Karpas-422 (cell line): ENCODE measurements around the gene SCUBE1. TPM values are rescaled to one million over a fixed set of nuclear protein-coding genes. Genes with fewer than 3 reads are reported as not detected.

ENCODE experiments used
- DNase-seq: peaks from one replicate; pipeline ENCODE4 v3.0.0-alpha.2; 2015
- H2AFZ ChIP-seq: fragments of 200-600 bp; sonication (generic); 2 replicates; pipeline ENCODE4 v1.6.1; 2014; ENCODE audit warnings: antibody characterized with exemption, low read length, mixed read lengths
- H3K27ac ChIP-seq: fragments of 200-600 bp; sonication (generic); 2 replicates; pipeline ENCODE4 v1.5.1; 2014; ENCODE audit warnings: mild to moderate bottlenecking, low read length, moderate library complexity
- H3K27me3 ChIP-seq: fragments of 200-600 bp; sonication (generic); 2 replicates; pipeline ENCODE4 v1.6.1; 2014; ENCODE audit warnings: low read length, mixed read lengths
- H3K36me3 ChIP-seq: fragments of 200-600 bp; sonication (generic); 2 replicates; pipeline ENCODE4 v1.6.1; 2014; ENCODE audit warnings: low read length, mixed read lengths; ENCODE audit not compliant: insufficient read depth
- H3K4me1 ChIP-seq: fragments of 200-600 bp; sonication (generic); 2 replicates; pipeline ENCODE4 v1.6.1; 2014; ENCODE audit warnings: mild to moderate bottlenecking, low read length, mixed read lengths
- H3K4me2 ChIP-seq: fragments of 200-600 bp; sonication (generic); 2 replicates; pipeline ENCODE4 v1.6.1; 2014; ENCODE audit warnings: low read length, low read depth, mild to moderate bottlenecking; ENCODE audit not compliant: poor library complexity, severe bottlenecking
- H3K4me3 ChIP-seq: fragments of 200-600 bp; sonication (generic); 2 replicates; pipeline ENCODE4 v1.5.1; 2014; ENCODE audit warnings: mild to moderate bottlenecking, antibody characterized with exemption, low read length, mixed read lengths
- H3K79me2 ChIP-seq: fragments of 200-600 bp; sonication (generic); 2 replicates; pipeline ENCODE4 v1.6.1; 2014; ENCODE audit warnings: mild to moderate bottlenecking, low read length, mixed read lengths
- H3K9ac ChIP-seq: fragments of 200-600 bp; sonication (generic); 2 replicates; pipeline ENCODE4 v1.6.0; 2014; ENCODE audit warnings: low read length
- H3K9me2 ChIP-seq: fragments of 200-600 bp; sonication (generic), shearing (Covaris generic); replicated peaks from 2 replicates; pipeline ENCODE4 v1.6.0; 2014; ENCODE audit warnings: mild to moderate bottlenecking, low read length, moderate library complexity; ENCODE audit not compliant: insufficient read depth
- H3K9me3 ChIP-seq: fragments of 300-700, 200-600 bp; sonication (generic); 2 replicates; pipeline ENCODE4 v1.6.1; 2014; ENCODE audit warnings: low read length, mixed read lengths
- H4K20me1 ChIP-seq: fragments of 200-600 bp; sonication (generic); 2 replicates; pipeline ENCODE4 v1.6.1; 2014; ENCODE audit warnings: mild to moderate bottlenecking, antibody characterized with exemption, low read length, low read depth; ENCODE audit not compliant: insufficient read depth
- total RNA-seq: library from RNA; depleted of rRNA; stranded (reverse); fragments of >200 nt; shearing (Covaris generic); gene quantifications from 2 replicates; pipeline ENCODE4 v1.2.3, GENCODE V29; 2014; ENCODE audit warnings: low replicate concordance

SCUBE1 gene
- total RNA-seq, 1 experiment from 2014 or later = not detected

GRCh38 chr22:43308836-43309235, 34.3 kb downstream of the SCUBE1 start:
- H3K9me3 ChIP-seq = no peaks in the 10 kb centered on the region
- H3K79me2 ChIP-seq = no peaks in the 10 kb centered on the region
- H3K36me3 ChIP-seq = no peaks in the 10 kb centered on the region
- no peak overlapping the region for H3K9ac ChIP-seq
- H3K4me3 ChIP-seq = no peak overlapping the region
- no peaks in the 10 kb centered on the region; the same call in 1 of the 2 replicates for H4K20me1 ChIP-seq
- H3K4me2 ChIP-seq = no peak overlapping the region
- no peak for DNase-seq
- H3K4me1 ChIP-seq = peaks cover 13% of the 10 kb centered on the region
- no peak overlapping the region for H2AFZ ChIP-seq
- peaks cover 3% of the 10 kb centered on the region; the same call in 1 of the 2 replicates for H3K27me3 ChIP-seq
- H3K9me2 ChIP-seq = no peaks in the 10 kb centered on the region
- H3K27ac ChIP-seq = no peak overlapping the region

- Histone ChIP-seq H3K27ac (no peak overlapping the region), H3K36me3 (no peaks in the 10 kb centered on the region), H3K9me2 (no peaks in the 10 kb centered on the region), H3K27me3 (peaks cover 3% of the 10 kb centered on the region; the same call in 1 of the 2 replicates), H3K9me3 (no peaks in the 10 kb centered on the region), H4K20me1 (no peaks in the 10 kb centered on the region; the same call in 1 of the 2 replicates), H3K4me2 (no peak overlapping the region), H3K4me1 (peaks cover 7% of the 10 kb centered on the region), H2AFZ (no peak overlapping the region), H3K4me3 (no peak overlapping the region), H3K9ac (no peak overlapping the region), H3K79me2 (no peaks in the 10 kb centered on the region)
- DNase-seq = no peak
Observed at GRCh38 chr22:43308060-43308830, 34.9 kb downstream of the SCUBE1 start.

- no peak overlapping the region for H3K9ac ChIP-seq
- no peak overlapping the region for H3K4me2 ChIP-seq
- peaks cover 3% of the 10 kb centered on the region; the same call in 1 of the 2 replicates for H3K27me3 ChIP-seq
- DNase-seq = no peak
- H4K20me1 ChIP-seq = no peaks in the 10 kb centered on the region
- no peak overlapping the region for H3K4me3 ChIP-seq
- no peaks in the 10 kb centered on the region for H3K79me2 ChIP-seq
- H3K27ac ChIP-seq = no peak overlapping the region
- no peaks in the 10 kb centered on the region for H3K4me1 ChIP-seq
- no peaks in the 10 kb centered on the region for H3K36me3 ChIP-seq
- no peaks in the 10 kb centered on the region for H3K9me3 ChIP-seq
- no peaks in the 10 kb centered on the region for H3K9me2 ChIP-seq
- H2AFZ ChIP-seq = no peak overlapping the region
Observed at GRCh38 chr22:43305806-43306205, 37.4 kb downstream of the SCUBE1 start.

GRCh38 chr22:43304831-43305590, 38.2 kb downstream of the SCUBE1 start:
- Histone ChIP-seq H3K9me2 (no peaks in the 10 kb centered on the region), H3K79me2 (no peaks in the 10 kb centered on the region)

GRCh38 chr22:43303751-43304150, 39.4 kb downstream of the SCUBE1 start:
- no peaks in the 10 kb centered on the region for H4K20me1 ChIP-seq
- H3K9me3 ChIP-seq = no peaks in the 10 kb centered on the region
- no peak for DNase-seq
- peaks cover 3% of the 10 kb centered on the region; the same call in 1 of the 2 replicates for H3K27me3 ChIP-seq
- H3K4me3 ChIP-seq = no peak overlapping the region
- no peak overlapping the region for H2AFZ ChIP-seq
- no peak overlapping the region for H3K27ac ChIP-seq
- no peak overlapping the region for H3K9ac ChIP-seq
- H3K36me3 ChIP-seq = no peaks in the 10 kb centered on the region
- H3K4me2 ChIP-seq = no peak overlapping the region
- H3K79me2 ChIP-seq = no peaks in the 10 kb centered on the region
- no peaks in the 10 kb centered on the region for H3K9me2 ChIP-seq
- H3K4me1 ChIP-seq = no peaks in the 10 kb centered on the region

More at GRCh38 chr22:43304831-43305590, 38.2 kb downstream of the SCUBE1 start:
- no peaks in the 10 kb centered on the region for H3K36me3 ChIP-seq
- DNase-seq = no peak
- no peaks in the 10 kb centered on the region for H3K4me1 ChIP-seq
- H3K9me3 ChIP-seq = no peaks in the 10 kb centered on the region
- no peak overlapping the region for H3K9ac ChIP-seq
- H3K4me2 ChIP-seq = no peak overlapping the region
- H2AFZ ChIP-seq = no peak overlapping the region
- H3K27ac ChIP-seq = no peak overlapping the region
- peaks cover 3% of the 10 kb centered on the region; the same call in 1 of the 2 replicates for H3K27me3 ChIP-seq
- H3K4me3 ChIP-seq = no peak overlapping the region
- H4K20me1 ChIP-seq = no peaks in the 10 kb centered on the region

GRCh38 chr22:43303166-43303565, 40.0 kb downstream of the SCUBE1 start:
- no peak overlapping the region for H2AFZ ChIP-seq
- H3K79me2 ChIP-seq = no peaks in the 10 kb centered on the region
- no peak for DNase-seq
- no peak overlapping the region for H3K4me3 ChIP-seq
- H3K27me3 ChIP-seq = peaks cover 3% of the 10 kb centered on the region; the same call in 1 of the 2 replicates
- no peaks in the 10 kb centered on the region for H4K20me1 ChIP-seq
- H3K9me3 ChIP-seq = no peaks in the 10 kb centered on the region
- no peaks in the 10 kb centered on the region for H3K9me2 ChIP-seq
- no peak overlapping the region for H3K4me2 ChIP-seq
- no peak overlapping the region for H3K9ac ChIP-seq
- no peaks in the 10 kb centered on the region for H3K36me3 ChIP-seq
- no peak overlapping the region for H3K27ac ChIP-seq
- no peaks in the 10 kb centered on the region for H3K4me1 ChIP-seq

GRCh38 chr22:43302531-43303041, 40.6 kb downstream of the SCUBE1 start:
- no peak for DNase-seq

GRCh38 chr22:43301866-43302265, 41.3 kb downstream of the SCUBE1 start:
- no peak overlapping the region for H2AFZ ChIP-seq
- H4K20me1 ChIP-seq = no peaks in the 10 kb centered on the region
- no peak overlapping the region for H3K27ac ChIP-seq
- no peak for DNase-seq
- no peaks in the 10 kb centered on the region for H3K9me3 ChIP-seq
- no peaks in the 10 kb centered on the region for H3K79me2 ChIP-seq
- H3K27me3 ChIP-seq = peaks cover 3% of the 10 kb centered on the region; the same call in 1 of the 2 replicates
- H3K9ac ChIP-seq = no peak overlapping the region
- no peaks in the 10 kb centered on the region for H3K9me2 ChIP-seq
- no peaks in the 10 kb centered on the region for H3K36me3 ChIP-seq
- H3K4me1 ChIP-seq = no peaks in the 10 kb centered on the region
- no peak overlapping the region for H3K4me3 ChIP-seq
- H3K4me2 ChIP-seq = no peak overlapping the region

More at GRCh38 chr22:43302531-43303041, 40.6 kb downstream of the SCUBE1 start:
- no peak overlapping the region for H3K4me3 ChIP-seq
- H3K27me3 ChIP-seq = peaks cover 3% of the 10 kb centered on the region; the same call in 1 of the 2 replicates
- H3K9me3 ChIP-seq = no peaks in the 10 kb centered on the region
- no peak overlapping the region for H3K9ac ChIP-seq
- no peaks in the 10 kb centered on the region for H4K20me1 ChIP-seq
- H3K4me1 ChIP-seq = no peaks in the 10 kb centered on the region
- H3K36me3 ChIP-seq = no peaks in the 10 kb centered on the region
- no peak overlapping the region for H3K27ac ChIP-seq
- no peak overlapping the region for H3K4me2 ChIP-seq
- no peaks in the 10 kb centered on the region for H3K9me2 ChIP-seq
- H2AFZ ChIP-seq = no peak overlapping the region
- no peaks in the 10 kb centered on the region for H3K79me2 ChIP-seq
